Inflammatory macrophage treated with lipopolysaccharide for 1 hour (primary cell): ENCODE data around the gene TMC5.
A peak's percentile ranks its signal among the peaks of the same experiment; 100 is the strongest.
"Not testable (repeated sequence)": the region's sequence is repeated elsewhere in the genome, so short reads cannot be mapped to it uniquely, and the experiment has no call there.

ENCODE experiments used
- DNase-seq, 2 donors: peaks; one replicate each; pipeline ENCODE4 v3.0.0-alpha.2; 2020 to 2022

TMC5 gene

DNA sequence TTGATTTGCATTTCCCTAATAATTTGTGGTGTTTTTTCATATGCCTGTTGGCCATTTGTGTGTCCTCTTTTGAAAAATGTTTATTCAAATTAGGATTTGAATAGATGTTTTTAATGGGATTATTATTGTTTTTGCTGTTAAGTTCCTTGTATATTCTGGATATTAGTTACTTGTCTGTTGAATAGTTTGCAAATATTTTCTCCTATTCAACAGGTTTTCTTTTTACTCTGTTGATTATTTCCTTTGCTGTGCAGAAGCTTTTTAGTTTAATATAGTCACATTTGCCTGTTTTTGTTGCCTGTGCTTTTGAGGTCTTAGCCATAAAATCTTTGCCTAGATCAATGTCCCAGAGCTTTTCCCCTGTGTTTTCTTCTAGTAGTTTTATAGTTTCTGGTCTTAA lies 94.6 kb downstream of the TMC5 start:
- no peak for DNase-seq

- DNase-seq, result peak; percentile 76 to 90
Measured at GRCh38 chr16:19513377-19514053, 95.8 kb downstream of the TMC5 start.

- DNase-seq, result no peak
Measured at GRCh38 chr16:19515757-19516156, 98.1 kb downstream of the TMC5 start.

DNA sequence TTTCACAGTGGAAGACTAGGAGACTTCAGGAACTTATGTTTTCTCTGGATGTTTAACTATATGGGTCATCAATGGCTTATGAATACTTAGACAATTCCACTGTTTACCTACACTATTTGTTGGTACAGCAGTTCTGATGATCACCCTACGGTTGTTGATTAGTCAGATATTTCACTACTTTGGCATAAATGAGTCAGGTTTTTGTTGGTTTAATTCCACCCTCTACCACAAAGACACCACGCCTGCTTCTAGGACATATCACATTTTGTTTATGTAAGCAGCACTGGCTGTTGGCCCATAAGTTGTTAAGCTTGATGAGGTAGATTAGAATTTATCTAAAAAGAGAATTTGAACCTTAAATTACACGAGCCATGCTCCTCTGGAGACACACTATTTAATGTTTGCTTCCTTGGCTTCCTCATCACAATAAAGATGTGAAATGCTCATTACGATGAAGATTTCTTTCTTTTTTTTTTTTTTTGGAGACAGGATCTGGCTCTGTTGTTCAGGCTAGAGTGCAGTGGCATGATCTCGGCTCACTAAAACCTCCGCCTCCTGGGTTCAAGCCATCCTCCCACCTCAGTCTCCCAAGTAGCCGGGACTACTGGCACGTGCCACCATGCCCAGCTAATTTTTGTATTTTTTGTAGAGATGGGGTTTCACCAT lies 99.9 kb downstream of the TMC5 start:
- no peak for DNase-seq

- no peak for DNase-seq
Measured at GRCh38 chr16:19518388-19518787, 100.7 kb downstream of the TMC5 start.

GRCh38 chr16:19520861-19521331 lies 103.2 kb downstream of the TMC5 start:
- DNase-seq, result no peak

- peak; percentile 82 to 93 for DNase-seq
Measured at GRCh38 chr16:19521471-19522396, 104.1 kb downstream of the TMC5 start, which contains the start of gene GDE1. GDE1 (minus strand) TSS chr16:19522098; CDS start chr16:19521964, 134 bp downstream.

GRCh38 chr16:19522397-19522732 lies 104.7 kb downstream of the TMC5 start:
- DNase-seq, result no peak

- no peak for DNase-seq
Measured at GRCh38 chr16:19522760-19523159, 105.1 kb downstream of the TMC5 start.

DNA sequence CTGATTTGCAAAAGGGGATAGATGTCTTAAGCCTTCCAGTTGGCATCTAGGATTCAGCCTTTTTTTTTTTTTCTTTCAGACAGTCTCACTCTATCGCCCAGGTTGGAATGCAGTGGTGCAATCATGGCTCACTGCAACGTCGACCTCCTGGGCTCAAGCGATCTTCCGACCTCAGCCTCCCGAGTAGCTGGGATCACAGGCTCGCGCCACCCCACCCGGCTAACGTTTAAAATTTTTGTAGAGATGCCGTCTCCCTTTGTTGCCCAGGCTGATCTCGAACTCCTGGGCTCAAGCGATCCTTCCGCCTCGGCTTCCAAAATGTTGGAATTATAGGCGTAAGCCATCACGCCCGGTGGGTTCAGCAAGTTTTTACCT lies 105.5 kb downstream of the TMC5 start:
- DNase-seq, result no peak

- peak; percentile 95 to 97 for DNase-seq
Measured at GRCh38 chr16:19523559-19524355, 106.1 kb downstream of the TMC5 start, which contains the start of gene CCP110. CCP110 (plus strand) TSS chr16:19523942; CDS start chr16:19527882, 3,940 bp downstream.

DNA sequence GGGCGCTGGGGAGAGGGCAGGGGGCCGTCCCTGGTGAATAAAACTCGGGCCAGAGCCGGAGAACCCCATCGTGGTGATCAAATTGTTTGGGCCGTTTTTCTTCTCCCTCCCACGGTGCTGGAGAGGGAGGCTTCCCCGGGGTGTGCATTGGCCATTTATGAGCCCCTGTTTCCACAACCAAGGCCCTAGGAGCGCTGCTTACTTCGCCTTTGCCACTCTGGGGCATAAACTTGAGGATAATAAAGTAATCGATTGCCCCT lies 106.6 kb downstream of the TMC5 start:
- no peak for DNase-seq

DNA sequence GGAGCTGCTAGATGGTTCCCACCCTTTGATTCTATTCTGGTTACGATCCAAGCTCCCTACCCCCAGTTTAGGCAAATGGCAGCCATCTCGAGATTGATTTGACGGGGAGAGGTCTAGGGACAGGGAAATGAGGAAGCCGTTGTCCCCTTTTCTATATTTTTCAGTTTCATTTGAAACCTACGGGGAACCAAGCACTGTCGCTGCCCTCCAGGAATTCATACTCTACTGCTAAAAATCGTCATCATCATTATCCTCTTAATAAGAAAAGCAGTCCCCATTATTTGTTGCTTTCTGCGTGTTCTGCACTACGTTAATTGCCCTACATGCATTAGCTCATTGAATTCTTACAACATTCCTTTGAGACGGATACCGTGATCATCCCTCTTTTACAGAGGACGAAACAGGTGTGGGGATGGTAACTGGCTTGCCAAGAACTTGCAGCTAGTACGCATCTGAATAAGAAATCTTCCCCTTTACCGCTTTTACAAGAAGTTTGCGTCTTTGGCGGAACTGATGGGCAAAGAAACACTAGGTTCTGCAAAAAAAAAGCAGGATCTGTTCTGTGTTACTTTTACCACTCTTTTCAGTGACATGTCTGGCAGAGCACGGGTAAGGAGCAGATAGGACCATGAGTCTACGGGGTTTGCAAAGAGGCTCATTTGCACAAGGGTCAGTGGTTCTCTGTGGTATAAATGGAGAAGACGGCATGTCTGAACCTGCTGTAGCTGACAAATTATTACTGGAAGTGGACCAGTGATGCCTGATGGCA lies 107.1 kb downstream of the TMC5 start:
- peak in 1 of 2 donors; percentile 33 for DNase-seq

DNA sequence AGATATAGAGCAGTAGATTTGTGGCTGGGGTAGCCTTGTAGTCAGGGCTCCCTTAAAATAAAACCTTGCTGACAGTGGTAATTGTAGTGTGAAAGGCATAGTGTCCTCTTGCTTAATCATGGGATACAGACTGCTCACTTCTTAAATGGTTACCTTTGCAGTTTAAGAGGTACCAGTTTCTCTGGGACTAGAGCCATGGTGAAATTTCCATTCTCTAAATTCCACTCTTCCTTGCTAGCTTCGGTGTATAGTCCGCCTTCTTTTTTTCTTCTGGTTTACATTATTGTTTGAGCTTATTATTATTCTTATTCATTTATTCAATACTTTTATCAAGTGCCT lies 107.7 kb downstream of the TMC5 start:
- DNase-seq, result no peak

DNA sequence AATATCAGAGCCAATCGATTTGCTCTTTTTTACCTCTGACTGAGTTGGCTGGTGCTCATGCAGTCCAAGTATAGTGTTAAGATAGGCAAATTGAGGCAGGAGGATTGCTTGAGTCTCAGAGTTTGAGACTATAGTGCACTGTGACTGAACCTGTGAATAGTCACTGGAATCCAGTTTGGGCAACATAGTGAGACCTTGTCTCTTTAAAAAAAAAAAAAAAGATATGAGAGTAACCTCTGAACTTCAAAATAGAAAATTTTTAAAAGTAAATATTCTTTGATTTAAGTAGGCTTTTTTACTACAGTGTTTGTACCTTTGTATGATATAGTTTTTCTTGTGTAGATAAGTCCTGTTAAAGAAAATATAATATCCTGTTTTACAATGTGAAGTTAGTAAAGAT lies 109.5 kb downstream of the TMC5 start:
- no peak for DNase-seq

- no peak for DNase-seq
Measured at GRCh38 chr16:19528666-19529065, 111.0 kb downstream of the TMC5 start.

GRCh38 chr16:19532601-19533000 lies 114.9 kb downstream of the TMC5 start:
- DNase-seq, result no peak

DNA sequence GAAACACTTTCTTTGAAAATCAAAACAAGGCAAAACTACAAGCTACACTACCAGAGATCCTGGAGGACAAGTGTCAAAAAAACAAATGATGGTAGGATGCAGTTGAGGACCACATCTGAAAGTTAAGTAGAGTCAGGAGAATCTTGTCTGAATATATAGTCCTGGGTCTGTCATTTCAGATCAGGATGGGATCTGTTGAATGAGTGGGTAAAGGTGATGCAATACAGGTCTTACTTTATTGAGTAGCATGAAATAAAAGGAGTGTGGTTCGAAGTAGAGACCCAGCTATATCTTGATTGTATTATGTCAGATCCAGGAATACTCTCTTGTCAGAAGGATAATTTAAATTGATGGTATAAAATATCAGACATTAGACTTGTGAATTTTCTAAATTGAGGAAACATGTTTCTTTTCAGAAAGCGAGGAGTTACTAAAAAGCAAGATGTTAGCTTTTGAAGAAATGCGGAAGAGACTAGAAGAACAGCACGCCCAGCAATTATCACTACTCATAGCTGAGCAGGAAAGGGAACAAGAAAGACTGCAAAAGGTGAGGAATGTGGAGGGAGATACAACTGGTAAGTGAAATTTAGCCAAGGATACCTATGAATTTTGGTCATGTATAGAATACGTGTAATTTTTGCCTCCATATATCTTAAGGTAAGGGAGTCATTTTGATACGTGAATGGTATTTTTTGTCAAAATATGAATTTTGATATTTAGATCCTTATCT lies 122.7 kb downstream of the TMC5 start:
- DNase-seq, result no peak

GRCh38 chr16:19542138-19542821 lies 124.6 kb downstream of the TMC5 start:
- no peak for DNase-seq

GRCh38 chr16:19543278-19543996 lies 125.8 kb downstream of the TMC5 start:
- DNase-seq, result not testable (repeated sequence)
